ENCODE measurements around the gene GPN2. TPM values are rescaled to one million over a fixed set of nuclear protein-coding genes. Genes with fewer than 3 reads are reported as not detected.
A peak's percentile ranks its signal among the peaks of the same experiment; 100 is the strongest.

Gene GPN2
- total RNA-seq, 1 donor from 2014 or later: 14.6 TPM

GRCh38 chr1:26827106-26827604, 62.9 kb downstream of the GPN2 start:
- no peak for TF ChIP-seq CTCF (conservative IDR thresholded peaks at IDR 0.05; ENCODE audit: low read depth, low read length)
- DNase-seq (ENCODE audit: low read depth): no peak

DNA sequence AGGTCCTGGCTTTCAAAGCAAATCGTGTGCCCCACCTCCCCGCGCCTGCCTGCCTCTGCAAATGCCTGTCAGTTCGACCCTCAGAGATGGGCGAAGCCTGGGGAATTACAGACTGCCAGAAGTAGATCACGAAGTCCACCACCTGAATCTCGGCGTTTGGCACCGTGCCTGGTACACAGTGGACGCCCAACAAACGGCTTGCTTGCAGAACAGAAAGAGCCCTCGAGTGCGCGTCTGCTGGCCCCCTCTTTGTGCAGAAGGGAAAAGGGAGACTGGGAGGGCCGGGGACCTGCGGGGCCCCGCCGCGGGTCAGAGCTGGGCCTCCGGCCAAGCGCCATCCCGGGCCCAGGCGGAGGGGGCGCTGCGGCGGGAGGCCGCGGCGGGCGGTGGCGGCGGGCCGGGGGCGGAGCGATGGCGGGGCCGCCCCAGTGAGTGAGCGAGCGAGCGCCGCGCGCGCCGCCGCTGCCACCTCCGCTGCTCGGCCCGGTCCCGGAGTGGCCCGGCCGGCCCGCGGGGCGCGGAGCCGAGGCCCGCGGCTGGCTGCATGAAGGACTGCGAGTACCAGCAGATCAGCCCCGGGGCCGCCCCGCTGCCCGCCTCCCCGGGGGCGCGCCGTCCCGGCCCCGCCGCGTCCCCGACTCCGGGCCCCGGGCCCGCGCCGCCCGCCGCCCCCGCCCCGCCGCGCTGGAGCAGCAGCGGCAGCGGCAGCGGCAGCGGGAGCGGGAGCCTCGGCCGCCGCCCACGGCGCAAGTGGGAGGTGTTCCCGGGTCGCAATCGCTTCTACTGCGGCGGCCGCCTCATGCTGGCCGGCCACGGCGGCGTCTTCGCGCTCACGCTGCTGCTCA, 63.6 kb downstream of the GPN2 start, which contains the start of gene ZDHHC18:
Gene ZDHHC18 (plus strand): TSS at position 428 of the 845 bp plus-strand sequence. CDS start 117 bp downstream, at position 545.
- peak within 1 kb of the TSS; percentile 69 for H3K4me3 ChIP-seq (ENCODE audit: low read depth, low read length)
- DNase-seq (ENCODE audit: low read depth): no peak
- TF ChIP-seq CTCF (conservative IDR thresholded peaks at IDR 0.05; ENCODE audit: low read depth, low read length): peak; percentile 39

More at GRCh38 chr1:26827106-26827604, 62.9 kb downstream of the GPN2 start:
- H3K4me3 ChIP-seq (ENCODE audit: low read depth, low read length): peak overlapping the region; percentile 69

Other genes with a start within 250 kb of the GPN2 start
- 25.2 and 27.1 TPM in 2 replicates for gene ARID1A, start 194.3 kb downstream of the GPN2 start, total RNA-seq
- 10.7 and 12.6 TPM in 2 replicates for gene PIGV, start 102.3 kb downstream of the GPN2 start, total RNA-seq
- gene ZDHHC18, start 63.6 kb downstream of the GPN2 start, total RNA-seq: 34.2 and 53.3 TPM in 2 replicates
- 213 and 239 TPM in 2 replicates for gene SFN, start 27.1 kb downstream of the GPN2 start, total RNA-seq
- 6.7 and 10.2 TPM in 2 replicates for gene GPATCH3, start 10.2 kb upstream of the GPN2 start, total RNA-seq
- not detected in 2 replicates for gene NR0B2, start 23.7 kb upstream of the GPN2 start, total RNA-seq
- 139 and 142 TPM in 2 replicates for gene NUDC, start 31.5 kb upstream of the GPN2 start, total RNA-seq
- gene KDF1, start 70.2 kb upstream of the GPN2 start, total RNA-seq: 8.3 and 10.0 TPM in 2 replicates
- gene TRNP1, start 103.4 kb upstream of the GPN2 start, total RNA-seq: 89.9 and 159 TPM in 2 replicates
- gene TENT5B, start 122.6 kb upstream of the GPN2 start, total RNA-seq: 3.9 and 14.5 TPM in 2 replicates